ENCODE results near the gene TAAR2. TPM values are rescaled to one million over a fixed set of nuclear protein-coding genes. Genes with fewer than 3 reads are reported as not detected.
"Not testable (repeated sequence)": the region's sequence is repeated elsewhere in the genome, so short reads cannot be mapped to it uniquely, and the experiment has no call there.

Gene TAAR2
- total RNA-seq, 4 donors from 2014 or later = not detected

- Histone ChIP-seq H3K27me3 (no peaks in the 10 kb centered on the region), H3K4me3 (no peak overlapping the region), H3K36me3 (no peaks in the 10 kb centered on the region), H3K9me3 (no peaks in the 10 kb centered on the region), H3K4me1 (no peaks in the 10 kb centered on the region), H3K27ac (no peak overlapping the region)
- WGBS, 2 donors (ENCODE audit: low coverage in 1 of 2) = 53 to 56% methylated on average over 3 to 4 of the region's 4 CpGs
- no peak for TF ChIP-seq EP300 (IDR thresholded peaks at IDR 0.05)
- ATAC-seq = no peak
These were observed 11.5 kb downstream of the TAAR2 start for GRCh38 chr6:132612449-132613108.

GRCh38 chr6:132611616-132612015 is 12.5 kb downstream of the TAAR2 start:
- no peak for ATAC-seq
- WGBS, 2 donors (ENCODE audit: low coverage in 1 of 2) = 81 to 82% methylated on average over 2 of the region's 2 CpGs
- TF ChIP-seq POLR2A (IDR thresholded peaks at IDR 0.05) (no peak), CTCF (IDR thresholded peaks at IDR 0.05) (no peak), POLR2AphosphoS5 (IDR thresholded peaks at IDR 0.05) (no peak), EP300 (IDR thresholded peaks at IDR 0.05) (no peak)

GRCh38 chr6:132607544-132608233 is 16.4 kb downstream of the TAAR2 start:
- no peak for ATAC-seq
- WGBS, 2 donors (ENCODE audit: low coverage in 1 of 2) = 85 to 92% methylated on average over 5 of the region's 5 CpGs

More at GRCh38 chr6:132611616-132612015, 12.5 kb downstream of the TAAR2 start:
- no peak overlapping the region for H3K4me3 ChIP-seq
- H3K9me3 ChIP-seq = no peaks in the 10 kb centered on the region
- H3K27me3 ChIP-seq = no peaks in the 10 kb centered on the region
- no peak overlapping the region for H3K27ac ChIP-seq
- no peaks in the 10 kb centered on the region for H3K36me3 ChIP-seq
- H3K4me1 ChIP-seq = no peaks in the 10 kb centered on the region

GRCh38 chr6:132604635-132605152 is 19.4 kb downstream of the TAAR2 start:
- ATAC-seq = no peak
- Histone ChIP-seq H3K27ac (no peak overlapping the region), H3K9me3 (no peaks in the 10 kb centered on the region), H3K4me1 (no peaks in the 10 kb centered on the region), H3K4me3 (no peak overlapping the region), H3K36me3 (no peaks in the 10 kb centered on the region), H3K27me3 (no peaks in the 10 kb centered on the region)
- TF ChIP-seq POLR2AphosphoS5 (IDR thresholded peaks at IDR 0.05) = no peak
- no peak for TF ChIP-seq POLR2A (IDR thresholded peaks at IDR 0.05)
- TF ChIP-seq CTCF (IDR thresholded peaks at IDR 0.05) = no peak
- TF ChIP-seq EP300 (IDR thresholded peaks at IDR 0.05) = no peak
- 73 to 82% methylated on average over 2 to 8 of the region's 8 CpGs for WGBS, 2 donors (ENCODE audit: low coverage in 1 of 2)

More at GRCh38 chr6:132607544-132608233, 16.4 kb downstream of the TAAR2 start:
- Histone ChIP-seq H3K27ac (no peak overlapping the region), H3K4me1 (no peaks in the 10 kb centered on the region), H3K9me3 (no peaks in the 10 kb centered on the region), H3K27me3 (no peaks in the 10 kb centered on the region), H3K4me3 (no peak overlapping the region), H3K36me3 (no peaks in the 10 kb centered on the region)
- TF ChIP-seq EP300 (IDR thresholded peaks at IDR 0.05) (no peak), POLR2AphosphoS5 (IDR thresholded peaks at IDR 0.05) (no peak), POLR2A (IDR thresholded peaks at IDR 0.05) (no peak), CTCF (IDR thresholded peaks at IDR 0.05) (no peak)

- not testable (repeated sequence) for H3K36me3 ChIP-seq, H3K27me3 ChIP-seq, H3K27ac ChIP-seq, ATAC-seq, H3K9me3 ChIP-seq, H3K4me3 ChIP-seq, H3K4me1 ChIP-seq
These were observed 23.2 kb downstream of the TAAR2 start for GRCh38 chr6:132600900-132601299.

- no peak for TF ChIP-seq POLR2A (IDR thresholded peaks at IDR 0.05)
- no peak for TF ChIP-seq EP300 (IDR thresholded peaks at IDR 0.05)
- TF ChIP-seq POLR2AphosphoS5 (IDR thresholded peaks at IDR 0.05) = no peak
- TF ChIP-seq CTCF (IDR thresholded peaks at IDR 0.05) = no peak
- no peak for ATAC-seq
- Histone ChIP-seq H3K4me1 (no peaks in the 10 kb centered on the region), H3K27me3 (peaks cover 4% of the 10 kb centered on the region), H3K9me3 (no peaks in the 10 kb centered on the region), H3K36me3 (no peaks in the 10 kb centered on the region), H3K4me3 (no peak overlapping the region), H3K27ac (no peak overlapping the region)
- WGBS, 2 donors (ENCODE audit: low coverage in 1 of 2) = 91 to 92% methylated on average over 1 of the region's 3 CpGs
These were observed 25.6 kb downstream of the TAAR2 start for GRCh38 chr6:132598473-132598872.

All from gastroesophageal sphincter (tissue), 4 donors.